Right atrium auricular region (tissue), 2 donors: ENCODE results near the gene CLIC5. TPM values are rescaled to one million over a fixed set of nuclear protein-coding genes. Genes with fewer than 3 reads are reported as not detected.

Source experiments
- DNase-seq: peaks from one replicate; pipeline ENCODE4 v3.0.0-alpha.2; 2019; ENCODE audit warnings: low spot score
- H3K27ac ChIP-seq, 2 donors: fragments of 200-600 bp; sonication (generic); 1 replicate in 1 of 2; 2 replicates in 1 of 2; pipeline ENCODE4 v1.5.1; 2016 to 2019
- H3K27me3 ChIP-seq, 2 donors: fragments of 200-600 bp; sonication (generic); one replicate each; pipeline versions ENCODE4 v1.5.1 to v1.6.0; 2017 to 2019
- H3K36me3 ChIP-seq: fragments of 200-600 bp; sonication (generic); one replicate; pipeline ENCODE4 v1.5.1; 2016
- H3K4me1 ChIP-seq, 2 donors: fragments of 200-600 bp; sonication (generic); one replicate each; pipeline versions ENCODE4 v1.5.1 to v1.6.0; 2017 to 2019
- H3K4me3 ChIP-seq, 2 donors: fragments of 200-600 bp; sonication (generic); 1 replicate in 1 of 2; 2 replicates in 1 of 2; pipeline ENCODE4 v1.5.1; 2017 to 2019; ENCODE audit warnings: mild to moderate bottlenecking in 1 of 2, moderate library complexity in 1 of 2
- H3K9me3 ChIP-seq, 2 donors: fragments of 200-600 bp; sonication (generic); one replicate each; pipeline ENCODE4 v1.5.1; 2019
- CTCF ChIP-seq, 2 donors: fragments of 200-600 bp; sonication (generic); IDR thresholded peaks; one replicate each; pipeline ENCODE4 v1.5.1; 2019; ENCODE audit warnings: antibody characterized with exemption in 2 of 2
- total RNA-seq, 2 donors: library from RNA; depleted of rRNA; stranded (reverse); fragments of >200 nt; gene quantifications; one replicate each; pipeline ENCODE4 v1.1.0, GENCODE V29; 2016

CLIC5 gene
- total RNA-seq, 2 donors from 2014 or later: 99.8 to 114 TPM

- H3K9me3 ChIP-seq: no peaks in the 10 kb centered on the region
- peak overlapping the region in 1 of 2 donors; percentile 25 for H3K27ac ChIP-seq
- no peaks in the 10 kb centered on the region for H3K36me3 ChIP-seq
- DNase-seq: no peak
- H3K27me3 ChIP-seq: no peaks in the 10 kb centered on the region
- H3K4me1 ChIP-seq: peaks cover 0 to 32% of the 10 kb centered on the region in 2 donors
- TF ChIP-seq CTCF (IDR thresholded peaks at IDR 0.05): no peak
- H3K4me3 ChIP-seq: no peak overlapping the region
These were observed 94.7 kb downstream of the CLIC5 start for GRCh38 chr6:45920819-45921511.

GRCh38 chr6:45917439-45917838 lies 98.2 kb downstream of the CLIC5 start:
- Histone ChIP-seq H3K27ac (peak overlapping the region in 1 of 2 donors; percentile 72), H3K9me3 (no peaks in the 10 kb centered on the region), H3K36me3 (peaks cover 19% of the 10 kb centered on the region), H3K27me3 (no peaks in the 10 kb centered on the region), H3K4me3 (no peak overlapping the region), H3K4me1 (peaks cover 0 to 26% of the 10 kb centered on the region in 2 donors)
- no peak for DNase-seq
- TF ChIP-seq CTCF (IDR thresholded peaks at IDR 0.05): no peak

- Histone ChIP-seq H3K27me3 (no peaks in the 10 kb centered on the region), H3K4me3 (no peak overlapping the region), H3K27ac (peak overlapping the region in 1 of 2 donors; percentile 72), H3K4me1 (peaks cover 0 to 18% of the 10 kb centered on the region in 2 donors), H3K9me3 (no peaks in the 10 kb centered on the region), H3K36me3 (peaks cover 26% of the 10 kb centered on the region)
- no peak for TF ChIP-seq CTCF (IDR thresholded peaks at IDR 0.05)
- DNase-seq: no peak
These were observed 99.0 kb downstream of the CLIC5 start for GRCh38 chr6:45916692-45917091.

GRCh38 chr6:45915780-45916468 lies 99.7 kb downstream of the CLIC5 start:
- TF ChIP-seq CTCF (IDR thresholded peaks at IDR 0.05): no peak
- peak overlapping the region in 1 of 2 donors; percentile 42 for H3K27ac ChIP-seq
- peaks cover 0 to 12% of the 10 kb centered on the region in 2 donors for H3K4me1 ChIP-seq
- no peaks in the 10 kb centered on the region for H3K27me3 ChIP-seq
- DNase-seq: no peak
- H3K9me3 ChIP-seq: no peaks in the 10 kb centered on the region
- peaks cover 32% of the 10 kb centered on the region for H3K36me3 ChIP-seq
- no peak overlapping the region for H3K4me3 ChIP-seq

- H3K4me3 ChIP-seq: no peak overlapping the region
- no peak overlapping the region for H3K27ac ChIP-seq
- H3K9me3 ChIP-seq: no peaks in the 10 kb centered on the region
- peaks cover 36% of the 10 kb centered on the region for H3K36me3 ChIP-seq
- H3K27me3 ChIP-seq: no peaks in the 10 kb centered on the region
- no peak for TF ChIP-seq CTCF (IDR thresholded peaks at IDR 0.05)
- peaks cover 0 to 1% of the 10 kb centered on the region in 2 donors for H3K4me1 ChIP-seq
- DNase-seq: no peak
These were observed 104.0 kb downstream of the CLIC5 start for GRCh38 chr6:45911691-45912090.
